HepG2 (cell line): ENCODE results near the gene XAF1. TPM values are rescaled to one million over a fixed set of nuclear protein-coding genes. Genes with fewer than 3 reads are reported as not detected.

Source experiments
- EP300 ChIP-seq, 3 experiments: sonication (generic) in 1 of 3; formaldehyde crosslinking in 1 of 3; IDR thresholded peaks; 2 replicates each; pipeline versions ENCODE4 v1.5.1 to v1.6.1; 2011 to 2020; ENCODE audit warnings: low read depth in 2 of 3, low read length in 2 of 3, borderline replicate concordance in 1 of 3, improper control_type of control experiment in 1 of 3, mild to moderate bottlenecking in 1 of 3, missing genetic modification reagents in 1 of 3, moderate library complexity in 1 of 3
- ETV6 ChIP-seq: sonication (generic); formaldehyde crosslinking; conservative IDR thresholded peaks from 2 replicates; pipeline ENCODE4 v1.4.0; 2020; ENCODE audit warnings: missing genetic modification reagents
- HOXA3 ChIP-seq: sonication (generic); formaldehyde crosslinking; IDR thresholded peaks from 2 replicates; pipeline ENCODE4 v1.5.0; 2020; ENCODE audit warnings: missing genetic modification reagents
- MLLT10 ChIP-seq: sonication (generic); formaldehyde crosslinking; IDR thresholded peaks from 2 replicates; pipeline ENCODE4 v1.4.0; 2020; ENCODE audit warnings: missing genetic modification reagents
- NR0B2 ChIP-seq: sonication (generic); formaldehyde crosslinking; IDR thresholded peaks from 2 replicates; pipeline ENCODE4 v1.4.0; 2020; ENCODE audit warnings: mild to moderate bottlenecking, missing genetic modification reagents
- NR2F6 ChIP-seq, 2 experiments: IDR thresholded peaks; 2 replicates each; pipeline ENCODE4 v1.6.1; 2016; ENCODE audit warnings: antibody characterized with exemption in 1 of 2, mild to moderate bottlenecking in 1 of 2
- PLSCR1 ChIP-seq: sonication (generic); formaldehyde crosslinking; IDR thresholded peaks from 2 replicates; pipeline ENCODE4 v1.5.0; 2020; ENCODE audit warnings: missing genetic modification reagents, mild to moderate bottlenecking, borderline replicate concordance
- TCF7 ChIP-seq: sonication (generic); IDR thresholded peaks from 2 replicates; pipeline ENCODE4 v1.6.1; 2016; ENCODE audit warnings: antibody characterized with exemption, low read depth
- USF2 ChIP-seq, 2 experiments: sonication (generic) in 1 of 2; formaldehyde crosslinking in 1 of 2; IDR thresholded peaks; 2 replicates each; pipeline versions ENCODE4 v1.5.1 to v1.6.1; 2011 to 2020; ENCODE audit warnings: borderline replicate concordance in 1 of 2, low read depth in 1 of 2, low read length in 1 of 2, mild to moderate bottlenecking in 1 of 2, missing genetic modification reagents in 1 of 2, moderate library complexity in 1 of 2
- ZBTB21 ChIP-seq: sonication (generic); formaldehyde crosslinking; IDR thresholded peaks from 2 replicates; pipeline ENCODE4 v1.4.0; 2020; ENCODE audit warnings: missing genetic modification reagents
- ZMAT3 ChIP-seq: sonication (generic); formaldehyde crosslinking; conservative IDR thresholded peaks from 2 replicates; pipeline ENCODE4 v1.7.0; 2021; ENCODE audit warnings: missing genetic modification reagents
- ZNF124 ChIP-seq: sonication (generic); formaldehyde crosslinking; IDR thresholded peaks from 2 replicates; pipeline ENCODE4 v1.4.0; 2020; ENCODE audit warnings: missing genetic modification reagents
- ZNF263 ChIP-seq: sonication (generic); formaldehyde crosslinking; IDR thresholded peaks from 2 replicates; pipeline ENCODE4 v1.4.0; 2020; ENCODE audit warnings: missing genetic modification reagents
- ZNF296 ChIP-seq: sonication (generic); formaldehyde crosslinking; conservative IDR thresholded peaks from 2 replicates; pipeline ENCODE4 v1.5.0; 2020; ENCODE audit warnings: mild to moderate bottlenecking, missing genetic modification reagents
- ZNF609 ChIP-seq: sonication (generic); formaldehyde crosslinking; IDR thresholded peaks from 2 replicates; pipeline ENCODE4 v1.4.0; 2020; ENCODE audit warnings: mild to moderate bottlenecking, missing genetic modification reagents, borderline replicate concordance
- ZNF761 ChIP-seq: sonication (generic); formaldehyde crosslinking; conservative IDR thresholded peaks from 2 replicates; pipeline ENCODE4 v1.4.0; 2020; ENCODE audit warnings: mild to moderate bottlenecking, missing genetic modification reagents
- polyA plus RNA-seq, 8 experiments: library from polyadenylated mRNA; depleted of rRNA in 3 of 8; stranded (reverse) in 7 of 8; unstranded in 1 of 8; fragments of >200 nt; fragmentation: Illumina TruSeq in 4 of 8; extraction: Trizol in 4 of 8; gene quantifications; 2 replicates each; pipeline versions ENCODE4 v1.2.1 to v1.2.3, GENCODE V29; 2011 to 2016; ENCODE audit warnings: low read depth in 4 of 8, missing spikeins in 1 of 8, mixed read lengths in 1 of 8; ENCODE audit not compliant: insufficient read depth in 1 of 8
- total RNA-seq, 5 experiments: library from RNA; depleted of rRNA; stranded (reverse); fragments of >200 nt; fragmentation: Illumina TruSeq; extraction: Trizol; gene quantifications; 2 replicates each; pipeline ENCODE4 v1.2.3, GENCODE V29; 2016; ENCODE audit warnings: low read depth in 1 of 5
- TF ChIP-seq, protein P1 (sequence below): sonication (generic); formaldehyde crosslinking; IDR thresholded peaks from 2 replicates; pipeline ENCODE4 v1.5.0; 2020; ENCODE audit warnings: mild to moderate bottlenecking, missing genetic modification reagents
- TF ChIP-seq, protein P2 (sequence below): sonication (generic); formaldehyde crosslinking; IDR thresholded peaks from 2 replicates; pipeline ENCODE4 v1.4.0; 2020; ENCODE audit warnings: missing genetic modification reagents; ENCODE audit errors: not compliant biosample characterization

XAF1 gene
- total and polyA plus RNA-seq, 2 of the 13 experiments (the other 11 are each of a cell fraction or from before 2014, with no cell fraction given) = 1.2 to 2.4 TPM

- TF ChIP-seq EP300 (IDR thresholded peaks at IDR 0.05; ENCODE audit: low read depth in 2 of 2, low read length in 2 of 2) = no peak; a peak in 1 of 4 replicates
- TF ChIP-seq EP300 (CRISPR knock-in tag; IDR thresholded peaks at IDR 0.05; ENCODE audit: borderline replicate concordance) = no peak
- no peak for TF ChIP-seq ZNF761 (CRISPR knock-in tag)
- TF ChIP-seq ETV6 (CRISPR knock-in tag) = no peak
- TF ChIP-seq ZNF609 = no peak
- no peak for TF ChIP-seq ZMAT3 (CRISPR knock-in tag)
- no peak for TF ChIP-seq TCF7
- TF ChIP-seq, protein P1, sequence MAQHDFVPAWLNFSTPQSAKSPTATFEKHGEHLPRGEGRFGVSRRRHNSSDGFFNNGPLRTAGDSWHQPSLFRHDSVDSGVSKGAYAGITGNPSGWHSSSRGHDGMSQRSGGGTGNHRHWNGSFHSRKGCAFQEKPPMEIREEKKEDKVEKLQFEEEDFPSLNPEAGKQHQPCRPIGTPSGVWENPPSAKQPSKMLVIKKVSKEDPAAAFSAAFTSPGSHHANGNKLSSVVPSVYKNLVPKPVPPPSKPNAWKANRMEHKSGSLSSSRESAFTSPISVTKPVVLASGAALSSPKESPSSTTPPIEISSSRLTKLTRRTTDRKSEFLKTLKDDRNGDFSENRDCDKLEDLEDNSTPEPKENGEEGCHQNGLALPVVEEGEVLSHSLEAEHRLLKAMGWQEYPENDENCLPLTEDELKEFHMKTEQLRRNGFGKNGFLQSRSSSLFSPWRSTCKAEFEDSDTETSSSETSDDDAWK (CRISPR knock-in tag) = no peak
- no peak for TF ChIP-seq NR0B2
- no peak for TF ChIP-seq MLLT10 (CRISPR knock-in tag)
- no peak for TF ChIP-seq ZNF296 (CRISPR knock-in tag)
- TF ChIP-seq ZNF124 (CRISPR knock-in tag) = no peak
- TF ChIP-seq ZBTB21 (CRISPR knock-in tag) = peak; percentile 95
- no peak for TF ChIP-seq NR2F6 (IDR thresholded peaks at IDR 0.05)
- TF ChIP-seq NR2F6 (CRISPR knock-in tag; IDR thresholded peaks at IDR 0.05) = no peak
- TF ChIP-seq USF2 (IDR thresholded peaks at IDR 0.05; ENCODE audit: low read depth, low read length) = no peak
- no peak for TF ChIP-seq USF2 (CRISPR knock-in tag; IDR thresholded peaks at IDR 0.05; ENCODE audit: borderline replicate concordance)
- TF ChIP-seq, protein P2, sequence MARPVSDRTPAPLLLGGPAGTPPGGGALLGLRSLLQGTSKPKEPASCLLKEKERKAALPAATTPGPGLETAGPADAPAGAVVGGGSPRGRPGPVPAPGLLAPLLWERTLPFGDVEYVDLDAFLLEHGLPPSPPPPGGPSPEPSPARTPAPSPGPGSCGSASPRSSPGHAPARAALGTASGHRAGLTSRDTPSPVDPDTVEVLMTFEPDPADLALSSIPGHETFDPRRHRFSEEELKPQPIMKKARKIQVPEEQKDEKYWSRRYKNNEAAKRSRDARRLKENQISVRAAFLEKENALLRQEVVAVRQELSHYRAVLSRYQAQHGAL = no peak
- no peak for TF ChIP-seq PLSCR1 (CRISPR knock-in tag)
- peak; percentile 90 for TF ChIP-seq ZNF263 (CRISPR knock-in tag)
- peak; percentile 65; the same call in 1 of the 2 replicates for TF ChIP-seq HOXA3 (CRISPR knock-in tag)
Measured at GRCh38 chr17:6787081-6787693, 31.3 kb downstream of the XAF1 start (continued).
